ENCODE results near the gene MARVELD1.
"Not testable (repeated sequence)": the region's sequence is repeated elsewhere in the genome, so short reads cannot be mapped to it uniquely, and the experiment has no call there.

MARVELD1 gene

DNA sequence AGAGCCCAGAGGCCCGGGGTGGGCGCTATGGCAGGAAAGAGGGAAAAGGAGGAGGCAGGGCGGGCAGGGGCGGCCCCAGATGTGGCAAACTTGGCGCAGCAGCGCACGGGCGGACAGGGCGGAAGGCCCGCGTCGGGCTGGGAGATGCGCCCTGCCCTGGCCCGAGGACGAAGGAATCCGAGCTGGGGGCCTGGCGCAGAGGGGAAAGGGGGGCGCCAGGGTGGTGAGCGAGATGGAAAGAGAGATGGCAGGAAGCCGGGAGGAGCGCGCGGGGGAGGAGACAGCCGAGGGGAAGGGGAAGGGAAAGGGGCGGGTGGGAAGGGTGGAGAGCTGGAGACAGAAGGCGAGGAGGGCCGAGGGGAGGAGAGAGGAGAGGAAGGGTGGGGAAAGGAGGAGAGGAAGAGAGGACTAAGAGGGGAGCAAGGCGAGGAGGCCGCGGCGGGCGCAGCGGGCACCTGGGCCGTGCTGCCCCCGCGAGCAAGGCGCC lies at the start of gene MARVELD1:
Gene MARVELD1, plus strand, starts transcription at position 392 of the 487 bp plus-strand sequence. CDS start 147 bp downstream, outside the sequence.
- Mint-ChIP-seq H3K9me3 (no peaks in the 10 kb centered on the region), H3K27ac (peak within 1 kb of the TSS; percentile 75), H3K4me1 (peaks cover 12% of the 10 kb centered on the region), H3K36me3 (no peaks in the 10 kb centered on the region), H3K27me3 (peaks cover 10% of the 10 kb centered on the region), H3K4me3 (peak within 1 kb of the TSS; percentile 99)
- ATAC-seq (ENCODE audit: low read depth), result no peak
- DNase-seq (ENCODE audit: low spot score in 2 of 2), result no peak

DNA sequence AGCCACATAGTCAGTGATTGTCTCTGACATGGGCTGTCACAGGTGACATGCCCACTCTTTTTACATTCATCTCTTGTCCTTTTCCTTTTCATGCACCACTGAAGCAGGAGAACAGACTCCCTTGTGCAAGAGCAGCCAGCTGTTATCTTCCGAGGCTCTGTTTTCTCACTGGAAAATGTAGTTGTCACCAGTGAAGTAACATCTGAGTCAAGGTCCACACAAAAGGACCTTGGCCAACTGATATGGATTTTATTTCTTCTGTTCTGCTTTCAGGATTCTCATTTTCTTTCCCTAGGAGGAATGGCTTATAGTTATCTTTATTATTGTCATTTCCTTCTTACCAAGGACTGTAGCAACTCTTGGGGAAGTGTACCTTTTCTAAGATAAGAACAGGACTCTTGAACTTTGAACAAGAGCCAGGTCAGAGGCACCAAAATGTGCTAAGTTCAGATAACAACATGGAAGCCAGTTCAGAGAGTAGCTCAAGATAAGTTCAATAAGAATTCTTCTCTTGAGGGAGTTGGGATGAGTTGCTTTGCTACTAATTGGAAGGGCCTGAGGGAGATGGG lies 49.2 kb upstream of the MARVELD1 start:
- no peaks in the 10 kb centered on the region for H3K9me3 Mint-ChIP-seq
- DNase-seq (ENCODE audit: low spot score in 2 of 2) (no peak), ATAC-seq (ENCODE audit: low read depth) (no peak)
- H3K27ac Mint-ChIP-seq, result no peak overlapping the region
- H3K4me1 Mint-ChIP-seq, result no peaks in the 10 kb centered on the region
- H3K4me3 Mint-ChIP-seq, result no peak overlapping the region
- peaks cover 25% of the 10 kb centered on the region for H3K36me3 Mint-ChIP-seq
- H3K27me3 Mint-ChIP-seq, result no peaks in the 10 kb centered on the region

DNA sequence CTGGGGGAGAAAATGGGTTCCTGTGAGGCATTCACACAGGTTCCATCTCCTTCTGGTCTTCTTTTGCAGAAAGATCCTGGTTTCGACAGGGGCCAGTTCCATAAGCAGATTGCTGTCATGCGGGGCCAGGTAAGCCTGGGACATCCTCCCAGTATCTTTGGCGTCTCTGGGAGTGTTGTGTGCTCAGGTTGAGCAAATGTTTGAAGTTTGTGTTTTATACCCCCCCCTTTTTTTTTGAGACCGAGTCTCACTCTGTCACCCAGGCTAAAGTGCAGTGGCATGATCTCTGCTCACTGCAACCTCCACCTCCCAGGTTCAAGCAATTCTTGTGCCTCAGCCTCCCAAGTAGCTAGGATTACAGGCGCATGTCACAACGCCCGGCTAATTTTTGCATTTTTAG lies 46.5 kb upstream of the MARVELD1 start:
- DNase-seq (ENCODE audit: low spot score in 2 of 2) (no peak), ATAC-seq (ENCODE audit: low read depth) (no peak)
- Mint-ChIP-seq H3K36me3 (peaks cover 32% of the 10 kb centered on the region), H3K27ac (no peak overlapping the region), H3K4me3 (no peak overlapping the region), H3K9me3 (no peaks in the 10 kb centered on the region), H3K4me1 (no peaks in the 10 kb centered on the region), H3K27me3 (no peaks in the 10 kb centered on the region)

DNA sequence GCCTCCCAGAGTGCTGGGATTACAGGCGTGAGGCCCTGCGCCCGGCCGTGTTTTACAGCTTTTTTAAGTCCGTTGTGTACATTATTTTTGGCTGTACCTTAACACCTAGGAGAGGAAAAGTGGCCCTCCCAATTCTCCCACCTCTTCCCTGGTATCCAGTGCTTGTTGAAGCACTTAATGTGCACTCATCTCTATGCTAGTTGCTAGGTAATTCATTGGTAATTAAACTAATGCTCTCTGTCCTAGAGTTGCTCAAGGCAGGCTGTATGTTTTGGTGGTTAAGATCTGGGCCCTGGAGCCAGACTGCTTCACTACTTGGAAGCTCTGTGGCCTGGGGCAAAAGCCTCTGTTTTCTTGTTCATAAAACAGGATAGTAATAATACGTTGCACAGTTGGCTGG lies 46.1 kb upstream of the MARVELD1 start:
- Mint-ChIP-seq H3K27me3 (no peaks in the 10 kb centered on the region), H3K27ac (no peak overlapping the region), H3K4me1 (no peaks in the 10 kb centered on the region), H3K36me3 (peaks cover 29% of the 10 kb centered on the region), H3K4me3 (no peak overlapping the region), H3K9me3 (no peaks in the 10 kb centered on the region)
- ATAC-seq (ENCODE audit: low read depth) (no peak), DNase-seq (ENCODE audit: low spot score in 2 of 2) (no peak)

DNA sequence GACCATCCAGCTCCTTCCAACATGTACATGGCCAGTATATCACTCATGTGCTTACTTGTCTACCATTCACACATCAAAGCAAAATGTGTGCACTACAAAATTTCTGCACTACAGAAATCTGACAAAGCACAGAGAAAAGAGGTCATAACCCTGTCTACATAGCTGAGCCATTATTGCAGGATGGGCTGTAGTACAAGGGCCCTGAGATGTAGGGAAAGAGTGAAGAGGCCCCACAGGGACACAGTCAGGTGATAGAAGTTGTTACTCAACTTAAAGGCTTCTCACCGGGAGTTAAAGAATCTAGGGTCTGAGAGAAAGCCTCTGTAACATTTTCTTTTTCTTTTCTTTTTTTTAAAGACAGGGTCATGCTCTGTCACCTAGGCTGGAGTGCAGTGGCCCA lies 44.0 kb upstream of the MARVELD1 start:
- Mint-ChIP-seq H3K27me3 (no peaks in the 10 kb centered on the region), H3K9me3 (no peaks in the 10 kb centered on the region), H3K4me3 (no peak overlapping the region), H3K4me1 (no peaks in the 10 kb centered on the region), H3K27ac (no peak overlapping the region), H3K36me3 (peaks cover 26% of the 10 kb centered on the region)
- no peak for ATAC-seq (ENCODE audit: low read depth)
- no peak for DNase-seq (ENCODE audit: low spot score in 2 of 2)

DNA sequence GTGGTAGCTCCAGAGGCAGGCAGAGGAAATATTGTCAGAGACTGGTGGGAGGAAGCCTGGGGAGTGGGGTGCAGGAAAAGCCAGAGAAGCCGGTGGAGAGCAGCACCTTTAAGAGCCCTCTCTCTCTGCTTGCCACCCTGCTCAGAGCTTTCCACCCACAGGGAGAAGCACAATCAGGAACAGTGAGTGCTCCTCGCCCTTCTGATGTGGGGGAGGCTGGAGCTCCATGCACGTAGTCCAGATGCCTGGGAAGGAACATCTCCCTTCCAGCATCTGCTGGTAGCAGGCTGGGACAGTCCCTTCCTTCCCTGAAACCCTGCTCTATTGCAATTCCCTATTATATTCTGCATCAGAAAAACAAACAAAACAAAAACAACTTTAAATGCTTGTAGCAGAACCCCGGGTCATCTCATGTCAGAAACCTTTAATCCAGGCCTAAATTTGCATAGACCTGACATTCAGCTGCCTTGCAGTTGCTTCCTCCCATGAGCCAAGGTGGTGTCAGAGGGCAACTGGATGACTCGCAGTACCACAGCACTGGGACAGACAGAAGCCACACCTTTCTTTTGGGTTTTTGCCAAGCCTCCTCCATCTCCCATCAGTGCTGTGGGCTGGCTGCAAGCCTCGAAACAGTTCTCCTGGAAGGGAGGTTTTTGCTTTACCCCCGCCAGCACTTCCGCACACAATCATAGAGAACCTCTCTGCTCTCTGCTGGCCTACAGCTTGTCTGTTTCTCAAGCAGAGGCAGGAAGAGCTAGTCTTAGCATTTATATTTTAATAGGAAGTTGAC lies 39.6 kb upstream of the MARVELD1 start:
- ATAC-seq (ENCODE audit: low read depth), result no peak
- Mint-ChIP-seq H3K27ac (no peak overlapping the region), H3K27me3 (no peaks in the 10 kb centered on the region), H3K4me1 (peaks cover 11% of the 10 kb centered on the region), H3K9me3 (no peaks in the 10 kb centered on the region), H3K36me3 (peaks cover 17% of the 10 kb centered on the region), H3K4me3 (no peak overlapping the region)
- no peak for DNase-seq (ENCODE audit: low spot score in 2 of 2)

DNA sequence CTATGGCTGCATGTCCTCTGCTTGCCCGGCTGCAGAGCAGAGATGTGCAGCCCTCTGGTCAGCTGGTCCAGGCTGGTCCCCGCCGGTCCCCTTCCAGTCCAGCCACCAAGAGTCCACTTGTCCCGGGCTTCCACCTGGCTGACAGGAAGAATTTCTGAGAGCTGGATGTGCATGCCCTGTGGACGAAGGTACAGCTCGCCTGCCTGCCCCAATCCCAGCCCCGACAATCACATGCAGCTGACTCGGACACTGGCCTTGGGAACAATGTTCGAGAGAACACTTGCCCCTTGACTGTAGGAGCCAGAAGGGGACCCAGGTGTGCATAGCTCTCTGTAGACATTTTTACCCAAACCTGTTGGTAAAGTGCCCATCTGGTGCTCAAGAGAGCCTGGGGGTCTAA lies 38.3 kb upstream of the MARVELD1 start:
- ATAC-seq (ENCODE audit: low read depth), result no peak

DNA sequence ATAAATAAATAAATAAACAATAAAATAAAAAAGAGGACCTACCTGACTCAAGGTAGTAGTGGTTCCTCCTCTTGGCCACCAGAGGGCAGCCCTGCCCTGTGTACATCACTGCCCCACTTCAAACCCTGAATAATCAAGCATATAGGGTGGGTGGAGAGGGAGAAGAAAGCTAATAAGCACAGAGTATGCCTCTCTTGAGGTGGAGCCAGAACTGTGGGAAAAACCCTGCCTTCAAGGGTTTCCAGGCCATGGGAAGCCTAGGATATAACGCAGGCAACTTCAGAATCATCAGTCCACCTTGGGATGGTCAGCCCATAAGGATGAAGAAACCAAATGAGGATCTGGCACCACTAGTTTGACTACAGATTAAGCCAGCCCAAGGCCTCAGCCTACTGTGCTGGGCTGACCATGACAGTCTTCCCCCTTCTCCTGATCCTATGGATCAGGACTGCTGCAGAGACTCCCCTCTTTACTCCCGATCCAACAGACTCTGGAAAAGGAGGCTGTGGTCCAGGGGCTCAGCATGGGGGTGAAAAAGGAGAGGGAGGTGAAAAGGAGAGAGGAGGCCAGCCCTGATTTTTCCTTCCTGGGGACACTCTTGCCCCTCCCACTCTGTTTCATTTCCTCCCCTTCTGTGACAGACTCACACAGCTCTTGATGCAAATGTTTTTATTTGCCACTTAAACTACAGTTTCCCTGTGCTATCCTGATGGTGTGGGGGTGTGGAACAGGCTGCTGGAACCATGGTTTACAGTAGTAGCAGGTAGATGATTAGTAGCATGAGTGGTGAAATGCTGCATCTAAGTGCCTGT lies 36.6 kb upstream of the MARVELD1 start:
- H3K9me3 Mint-ChIP-seq, result no peaks in the 10 kb centered on the region
- peak overlapping the region; percentile 78 for H3K27ac Mint-ChIP-seq
- peaks cover 9% of the 10 kb centered on the region for H3K36me3 Mint-ChIP-seq
- peaks cover 11% of the 10 kb centered on the region for H3K4me1 Mint-ChIP-seq
- H3K27me3 Mint-ChIP-seq, result no peaks in the 10 kb centered on the region
- H3K4me3 Mint-ChIP-seq, result no peak overlapping the region
- DNase-seq (ENCODE audit: low spot score in 2 of 2) (peak; percentile 42 to 52), ATAC-seq (ENCODE audit: low read depth) (peak; percentile 85)

More for the DNA sequence above, 38.3 kb upstream of the MARVELD1 start:
- Mint-ChIP-seq H3K4me3 (no peak overlapping the region), H3K9me3 (no peaks in the 10 kb centered on the region), H3K36me3 (peaks cover 15% of the 10 kb centered on the region), H3K27me3 (no peaks in the 10 kb centered on the region), H3K4me1 (peaks cover 11% of the 10 kb centered on the region), H3K27ac (no peak overlapping the region)
- no peak for DNase-seq (ENCODE audit: low spot score in 2 of 2)

DNA sequence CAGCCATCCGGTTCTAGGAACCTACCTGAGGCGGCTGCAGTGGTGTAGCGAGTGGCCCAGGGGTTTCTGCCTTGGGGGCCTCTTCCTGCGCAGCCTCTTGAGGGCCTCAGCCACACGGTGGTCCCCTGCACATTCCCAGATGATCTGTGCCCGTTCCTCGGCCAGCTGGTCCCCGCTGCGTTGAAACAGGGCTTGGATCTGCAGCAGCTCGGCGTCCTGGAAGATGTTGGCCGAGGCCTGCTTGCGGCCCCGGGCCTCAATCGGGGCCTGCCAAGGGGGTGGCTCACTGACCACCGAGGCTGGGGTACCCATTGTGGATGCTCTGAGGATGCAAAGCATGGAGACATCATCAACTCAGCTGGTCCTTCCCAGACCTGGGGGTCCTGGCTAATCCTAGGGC lies 33.9 kb upstream of the MARVELD1 start:
- Mint-ChIP-seq H3K9me3 (no peaks in the 10 kb centered on the region), H3K4me3 (no peak overlapping the region), H3K27ac (no peak overlapping the region), H3K4me1 (peaks cover 13% of the 10 kb centered on the region), H3K36me3 (peaks cover 2% of the 10 kb centered on the region), H3K27me3 (no peaks in the 10 kb centered on the region)
- ATAC-seq (ENCODE audit: low read depth), result no peak
- no peak for DNase-seq (ENCODE audit: low spot score in 2 of 2)

DNA sequence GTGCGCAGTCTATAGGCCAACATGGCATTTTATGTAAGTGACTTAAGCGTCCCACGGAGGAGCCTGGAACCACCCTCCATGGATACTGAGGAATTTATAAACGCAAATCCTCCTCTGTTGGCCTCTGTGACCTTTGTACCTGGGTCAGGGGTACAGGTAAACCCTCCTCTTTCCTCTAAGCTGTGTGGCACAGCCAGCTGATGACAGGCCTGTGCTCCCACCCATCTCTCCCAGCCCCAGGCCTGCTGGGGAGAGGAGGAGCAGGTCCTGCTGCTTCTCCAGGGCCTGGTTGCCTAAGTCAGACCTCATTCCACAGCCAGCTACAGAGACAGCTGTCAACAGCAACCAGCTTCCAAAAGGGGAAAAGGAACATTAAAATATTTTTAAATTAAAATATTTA lies 31.5 kb upstream of the MARVELD1 start:
- no peak overlapping the region for H3K27ac Mint-ChIP-seq
- peaks cover 10% of the 10 kb centered on the region for H3K4me1 Mint-ChIP-seq
- H3K27me3 Mint-ChIP-seq, result no peaks in the 10 kb centered on the region
- no peak for DNase-seq (ENCODE audit: low spot score in 2 of 2)
- ATAC-seq (ENCODE audit: low read depth), result no peak
- H3K36me3 Mint-ChIP-seq, result no peaks in the 10 kb centered on the region
- no peaks in the 10 kb centered on the region for H3K9me3 Mint-ChIP-seq
- H3K4me3 Mint-ChIP-seq, result no peak overlapping the region

DNA sequence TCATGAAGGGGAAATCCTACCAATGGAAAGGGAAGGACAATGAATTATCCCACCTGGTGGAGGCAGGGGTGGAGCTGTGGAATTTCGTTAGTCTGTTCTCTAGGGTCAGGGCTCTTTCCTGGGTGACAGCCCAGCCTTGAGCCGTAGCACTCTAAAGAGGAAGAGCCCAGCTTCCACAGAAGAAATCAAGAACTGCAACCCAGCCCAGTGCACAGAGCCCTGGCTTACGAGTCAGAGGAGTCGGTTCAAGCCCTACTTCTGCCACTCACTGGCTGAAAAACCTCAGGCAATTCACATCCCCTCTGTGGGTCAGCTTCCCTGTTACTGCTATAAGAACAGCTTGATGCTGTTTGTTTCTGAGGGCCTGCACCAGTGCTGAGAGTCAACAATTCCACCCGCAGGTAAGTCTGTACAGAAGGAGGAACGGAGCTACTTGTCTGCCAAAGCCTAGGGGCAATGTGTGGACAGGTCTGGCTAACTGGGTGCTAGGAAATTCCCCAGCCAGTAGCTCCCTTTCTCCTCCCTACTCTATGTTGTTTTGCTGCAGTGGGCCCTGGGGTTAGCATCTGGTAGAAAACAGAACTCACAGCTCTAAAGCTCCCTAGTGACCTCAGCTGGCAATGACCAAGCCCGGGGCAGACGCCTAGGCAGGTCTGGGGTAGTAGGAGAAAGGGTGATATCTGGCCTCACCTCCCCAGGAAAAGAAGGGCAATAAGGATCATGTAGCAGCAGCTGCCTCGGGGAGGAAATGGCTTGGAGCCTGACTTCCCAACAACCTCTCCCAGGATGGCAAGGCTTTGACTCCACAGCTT lies 29.8 kb upstream of the MARVELD1 start:
- Mint-ChIP-seq H3K4me1 (peaks cover 10% of the 10 kb centered on the region), H3K36me3 (no peaks in the 10 kb centered on the region), H3K9me3 (no peaks in the 10 kb centered on the region), H3K27ac (no peak overlapping the region), H3K27me3 (no peaks in the 10 kb centered on the region), H3K4me3 (no peak overlapping the region)
- DNase-seq (ENCODE audit: low spot score in 2 of 2) (no peak), ATAC-seq (ENCODE audit: low read depth) (no peak)

DNA sequence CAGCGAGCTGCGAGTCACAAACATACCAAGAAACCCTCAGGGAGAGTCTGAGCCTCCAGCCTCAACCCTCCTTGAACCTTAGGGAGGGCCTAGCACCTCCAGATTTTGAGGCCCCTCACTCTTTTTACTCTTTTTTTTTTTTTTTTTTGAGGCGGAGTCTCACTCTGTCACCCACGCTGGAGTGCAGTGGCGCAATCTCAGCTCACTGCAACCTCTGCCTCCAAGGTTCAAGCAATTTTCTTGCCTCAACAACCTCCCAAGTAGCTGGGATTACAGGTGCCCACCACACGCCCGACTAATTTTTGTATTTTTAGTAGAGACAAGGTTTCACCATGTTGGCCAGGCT lies 29.2 kb upstream of the MARVELD1 start:
- not testable (repeated sequence) for H3K4me1 Mint-ChIP-seq; H3K27me3 Mint-ChIP-seq; DNase-seq (ENCODE audit: low spot score in 2 of 2); H3K36me3 Mint-ChIP-seq; ATAC-seq (ENCODE audit: low read depth); H3K27ac Mint-ChIP-seq; H3K4me3 Mint-ChIP-seq; H3K9me3 Mint-ChIP-seq

DNA sequence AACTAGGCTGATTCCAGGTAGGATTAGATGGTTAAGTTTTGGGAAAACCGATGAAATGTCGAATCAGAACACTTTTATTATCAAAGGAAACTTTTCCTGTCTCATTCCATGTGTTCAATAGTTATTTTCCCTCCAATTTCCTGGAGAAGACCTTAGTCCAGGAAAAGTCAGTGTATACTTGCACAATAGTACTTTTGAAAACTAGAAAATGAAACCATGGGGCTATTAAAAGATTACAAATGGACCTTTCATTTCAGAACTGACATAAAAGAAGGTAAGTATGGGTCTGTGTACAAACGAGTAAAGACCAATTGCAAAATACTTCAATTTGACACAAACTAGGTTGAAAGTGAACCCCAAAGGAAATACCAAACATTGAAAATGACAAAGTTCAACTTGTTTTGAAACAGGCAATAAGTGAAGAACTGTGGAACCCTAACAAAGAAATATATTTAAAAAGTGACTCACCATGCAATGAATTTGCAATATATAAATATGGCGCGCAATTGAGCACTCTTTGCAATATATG lies 28.6 kb upstream of the MARVELD1 start:
- H3K27ac Mint-ChIP-seq, result no peak overlapping the region
- ATAC-seq (ENCODE audit: low read depth), result no peak

More for the DNA sequence above, 28.6 kb upstream of the MARVELD1 start:
- H3K9me3 Mint-ChIP-seq, result no peaks in the 10 kb centered on the region
- no peak for DNase-seq (ENCODE audit: low spot score in 2 of 2)
- H3K4me3 Mint-ChIP-seq, result no peak overlapping the region
- H3K27me3 Mint-ChIP-seq, result no peaks in the 10 kb centered on the region
- H3K4me1 Mint-ChIP-seq, result peaks cover 10% of the 10 kb centered on the region
- H3K36me3 Mint-ChIP-seq, result no peaks in the 10 kb centered on the region
